ENCODE data around the gene SYNPO2L. TPM values are rescaled to one million over a fixed set of nuclear protein-coding genes. Genes with fewer than 3 reads are reported as not detected.
"Not testable (repeated sequence)": the region's sequence is repeated elsewhere in the genome, so short reads cannot be mapped to it uniquely, and the experiment has no call there.

SYNPO2L gene
- total RNA-seq (0.07 TPM in 1 of 2 replicates, not detected in the other), polyA plus RNA-seq (0.03 TPM in 1 of 2 replicates, not detected in the other), polyA minus RNA-seq (not detected in 2 replicates)
- total RNA-seq (2013) = 1.3 TPM

GRCh38 chr10:73655990-73656298, at the start of gene SYNPO2L:
Gene SYNPO2L, minus strand, starts transcription at chr10:73656029. Its CDS starts 107 bp downstream, at chr10:73655922.
- ATAC-seq (ENCODE audit: low read depth) (no peak), DNase-seq (no peak)
- intact Hi-C loops (cut with micrococcal nuclease) = no loop called here
- Mint-ChIP-seq H3K4me1 (no peaks in the 10 kb centered on the region), H3K9me3 (ENCODE audit: insufficient read depth) (no peaks in the 10 kb centered on the region), H3K4me3 (no peak within 1 kb of the TSS), H3K27ac (no peak within 1 kb of the TSS), H3K27me3 (no peaks in the 10 kb centered on the region)
- Histone ChIP-seq H3K4me2 (replicated peaks; ENCODE audit: low read depth, low read length, poor library complexity, severe bottlenecking) (no peak within 1 kb of the TSS), H4K20me1 (ENCODE audit: control insufficient read depth, insufficient read depth, low read length, poor library complexity, severe bottlenecking) (no peaks in the 10 kb centered on the region), H3K79me2 (ENCODE audit: control insufficient read depth, insufficient read depth, low read length) (no peaks in the 10 kb centered on the region), H2AFZ (ENCODE audit: insufficient read depth, low read depth, low read length, poor library complexity, severe bottlenecking) (no peak within 1 kb of the TSS), H3K36me3 (replicated peaks in 1 of 2; ENCODE audit: control extremely low read depth in 1 of 2, control insufficient read depth in 1 of 2, extremely low read depth in 1 of 2, insufficient read depth in 2 of 2, low read length in 1 of 2) (no peaks in the 10 kb centered on the region), H3K9me3 (ENCODE audit: control extremely low read depth in 1 of 3, control insufficient read depth in 2 of 3, insufficient read depth in 1 of 3, low read length in 2 of 3) (no peaks in the 10 kb centered on the region), H3K4me3 (ENCODE audit: control extremely low read depth in 1 of 5, extremely low read depth in 1 of 5, insufficient read depth in 1 of 5, low read depth in 2 of 5, low read length in 4 of 5) (no peak within 1 kb of the TSS), H3K27me3 (replicated peaks in 1 of 4; ENCODE audit: control extremely low read depth in 1 of 4, control insufficient read depth in 3 of 4, insufficient read depth in 4 of 4, low read length in 3 of 4) (no peaks in the 10 kb centered on the region), H3K27ac (ENCODE audit: low read length in 2 of 2) (no peak within 1 kb of the TSS), H3K4me1 (ENCODE audit: control insufficient read depth in 2 of 2, insufficient read depth in 2 of 2, low read length in 2 of 2) (no peaks in the 10 kb centered on the region), H3K9ac (ENCODE audit: low read length) (no peak within 1 kb of the TSS)
- WGBS (ENCODE audit: insufficient coverage) = 85% methylated on average over 5 of the region's 5 CpGs
- POLR2A ChIA-PET = no interaction called here
- no peak for TF ChIP-seq EZH2 (IDR thresholded peaks at IDR 0.05; ENCODE audit: borderline replicate concordance, insufficient read depth, low read depth, low read length, poor library complexity, severe bottlenecking)
- TF ChIP-seq CTCF (IDR thresholded peaks at IDR 0.05) = no peak
- CTCF ChIA-PET = interaction anchor here (1.6 kb wide), 1 partner anchor 129 kb away, joined by 3 read pairs; no protein-coding TSS in a partner anchor

GRCh38 chr10:73703924-73704323, 48.1 kb upstream of the SYNPO2L start:
- H3K27me3 ChIP-seq (replicated peaks in 1 of 4; ENCODE audit: control extremely low read depth in 1 of 4, control insufficient read depth in 3 of 4, insufficient read depth in 4 of 4, low read length in 3 of 4); H3K4me3 Mint-ChIP-seq; H3K27ac ChIP-seq (ENCODE audit: low read length in 2 of 2); intact Hi-C loops (cut with micrococcal nuclease); POLR2A ChIA-PET; H3K27me3 Mint-ChIP-seq; CTCF ChIA-PET; H3K36me3 ChIP-seq (replicated peaks in 1 of 2; ENCODE audit: control extremely low read depth in 1 of 2, control insufficient read depth in 1 of 2, extremely low read depth in 1 of 2, insufficient read depth in 2 of 2, low read length in 1 of 2); H4K20me1 ChIP-seq (ENCODE audit: control insufficient read depth, insufficient read depth, low read length, poor library complexity, severe bottlenecking); H3K9me3 ChIP-seq (ENCODE audit: control extremely low read depth in 1 of 3, control insufficient read depth in 2 of 3, insufficient read depth in 1 of 3, low read length in 2 of 3); DNase-seq; H3K4me1 Mint-ChIP-seq; H3K9me3 Mint-ChIP-seq (ENCODE audit: insufficient read depth); ATAC-seq (ENCODE audit: low read depth); H3K4me1 ChIP-seq (ENCODE audit: control insufficient read depth in 2 of 2, insufficient read depth in 2 of 2, low read length in 2 of 2); H2AFZ ChIP-seq (ENCODE audit: insufficient read depth, low read depth, low read length, poor library complexity, severe bottlenecking); H3K27ac Mint-ChIP-seq; H3K79me2 ChIP-seq (ENCODE audit: control insufficient read depth, insufficient read depth, low read length); H3K9ac ChIP-seq (ENCODE audit: low read length); H3K4me2 ChIP-seq (replicated peaks; ENCODE audit: low read depth, low read length, poor library complexity, severe bottlenecking); H3K4me3 ChIP-seq (ENCODE audit: control extremely low read depth in 1 of 5, extremely low read depth in 1 of 5, insufficient read depth in 1 of 5, low read depth in 2 of 5, low read length in 4 of 5): not testable (repeated sequence)

- H3K9me3 Mint-ChIP-seq (ENCODE audit: insufficient read depth); H3K4me3 ChIP-seq (ENCODE audit: control extremely low read depth in 1 of 5, extremely low read depth in 1 of 5, insufficient read depth in 1 of 5, low read depth in 2 of 5, low read length in 4 of 5); H4K20me1 ChIP-seq (ENCODE audit: control insufficient read depth, insufficient read depth, low read length, poor library complexity, severe bottlenecking); H3K79me2 ChIP-seq (ENCODE audit: control insufficient read depth, insufficient read depth, low read length); H3K36me3 ChIP-seq (replicated peaks in 1 of 2; ENCODE audit: control extremely low read depth in 1 of 2, control insufficient read depth in 1 of 2, extremely low read depth in 1 of 2, insufficient read depth in 2 of 2, low read length in 1 of 2); H3K27me3 Mint-ChIP-seq; H3K4me3 Mint-ChIP-seq; H3K4me1 Mint-ChIP-seq; H2AFZ ChIP-seq (ENCODE audit: insufficient read depth, low read depth, low read length, poor library complexity, severe bottlenecking); H3K27ac ChIP-seq (ENCODE audit: low read length in 2 of 2); POLR2A ChIA-PET; H3K27ac Mint-ChIP-seq; H3K4me2 ChIP-seq (replicated peaks; ENCODE audit: low read depth, low read length, poor library complexity, severe bottlenecking); ATAC-seq (ENCODE audit: low read depth); DNase-seq; intact Hi-C loops (cut with micrococcal nuclease); CTCF ChIA-PET; H3K9me3 ChIP-seq (ENCODE audit: control extremely low read depth in 1 of 3, control insufficient read depth in 2 of 3, insufficient read depth in 1 of 3, low read length in 2 of 3); H3K27me3 ChIP-seq (replicated peaks in 1 of 4; ENCODE audit: control extremely low read depth in 1 of 4, control insufficient read depth in 3 of 4, insufficient read depth in 4 of 4, low read length in 3 of 4); H3K4me1 ChIP-seq (ENCODE audit: control insufficient read depth in 2 of 2, insufficient read depth in 2 of 2, low read length in 2 of 2); H3K9ac ChIP-seq (ENCODE audit: low read length): not testable (repeated sequence)
- no CpG with 5 or more reads among the region's 2 CpGs for WGBS (ENCODE audit: insufficient coverage)
Measured at GRCh38 chr10:73698819-73699218, 43.0 kb upstream of the SYNPO2L start.
